K562 (cell line): ENCODE data around the gene CALU. TPM values are rescaled to one million over a fixed set of nuclear protein-coding genes. Genes with fewer than 3 reads are reported as not detected.
A peak's percentile ranks its signal among the peaks of the same experiment; 100 is the strongest.

Experiments
- AFF4 ChIP-seq: sonication (generic); formaldehyde crosslinking; IDR thresholded peaks from 2 replicates; pipeline ENCODE4 v1.8.0; 2023; ENCODE audit warnings: mild to moderate bottlenecking, missing genetic modification reagents
- CTBP1 ChIP-seq: fragments of 450-650 bp; IDR thresholded peaks from 2 replicates; pipeline ENCODE4 v1.6.1; 2016; ENCODE audit warnings: borderline replicate concordance
- EP400 ChIP-seq: fragments of 450-650 bp; IDR thresholded peaks from 2 replicates; pipeline ENCODE4 v1.6.1; 2017; ENCODE audit warnings: antibody characterized with exemption, mild to moderate bottlenecking, moderate library complexity
- MGA ChIP-seq: fragments of 450-650 bp; IDR thresholded peaks from 2 replicates; pipeline ENCODE4 v1.6.1; 2016; ENCODE audit warnings: mild to moderate bottlenecking, moderate library complexity
- SRSF9 ChIP-seq: fragments of 200-400 bp; formaldehyde crosslinking; IDR thresholded peaks from 2 replicates; pipeline ENCODE4 v1.6.1; 2017; ENCODE audit warnings: low read depth, low read length, borderline replicate concordance
- TAF7 ChIP-seq: fragments of 450-650 bp; IDR thresholded peaks from 2 replicates; pipeline ENCODE4 v1.6.1; 2016; ENCODE audit warnings: missing genetic modification characterization, missing compliant biosample characterization
- TBL1XR1 ChIP-seq, 2 experiments: IDR thresholded peaks; 2 replicates each; pipeline ENCODE4 v1.6.1; 2012; ENCODE audit warnings: improper control_type of control experiment in 2 of 2, low read length in 2 of 2, mild to moderate bottlenecking in 1 of 2
- ZNF140 ChIP-seq: fragments of 250-450 bp; sonication (Bioruptor Pico); IDR thresholded peaks from 2 replicates; pipeline ENCODE4 v1.8.0; 2021; ENCODE audit warnings: moderate library complexity, mild to moderate bottlenecking, inconsistent platforms
- polyA plus RNA-seq, 8 experiments: library from polyadenylated mRNA; depleted of rRNA in 4 of 8; stranded (reverse) in 5 of 8; unstranded in 3 of 8; fragments of >200 nt; fragmentation: Nextera tagmentation in 2 of 8; fragmentation: Illumina TruSeq in 1 of 8; extraction: Ambion mirVana in 2 of 8; extraction: Trizol in 1 of 8; gene quantifications; 2 replicates each; pipeline versions ENCODE4 v1.2.1 to v1.2.3, GENCODE V29; 2011 to 2014; ENCODE audit warnings: inconsistent platforms in 1 of 8, missing spikeins in 1 of 8
- total RNA-seq, 7 experiments: library from RNA; depleted of rRNA in 6 of 7; stranded (reverse); fragments of >200 nt in 6 of 7; fragmentation: Illumina TruSeq in 2 of 7; extraction: Trizol in 2 of 7; gene quantifications; 2 replicates each; pipeline versions ENCODE4 v1.2.1 to v1.2.3, GENCODE V29; 2011 to 2021; ENCODE audit warnings: low replicate concordance in 1 of 7
- TF ChIP-seq, protein P1 (sequence below): sonication (generic); formaldehyde crosslinking; IDR thresholded peaks from 2 replicates; pipeline ENCODE4 v1.9.0; 2022; ENCODE audit warnings: mild to moderate bottlenecking, missing genetic modification reagents
- TF ChIP-seq, protein P2 (sequence below): fragments of 450-650 bp; formaldehyde crosslinking; IDR thresholded peaks from 2 replicates; pipeline ENCODE4 v1.4.0; 2020; ENCODE audit warnings: mild to moderate bottlenecking, moderate library complexity

CALU gene
- total and polyA plus RNA-seq, 9 of the 15 experiments (the other 6 are each of a cell fraction or from before 2014, with no cell fraction given), result 166 to 286 (median 215) TPM

DNA sequence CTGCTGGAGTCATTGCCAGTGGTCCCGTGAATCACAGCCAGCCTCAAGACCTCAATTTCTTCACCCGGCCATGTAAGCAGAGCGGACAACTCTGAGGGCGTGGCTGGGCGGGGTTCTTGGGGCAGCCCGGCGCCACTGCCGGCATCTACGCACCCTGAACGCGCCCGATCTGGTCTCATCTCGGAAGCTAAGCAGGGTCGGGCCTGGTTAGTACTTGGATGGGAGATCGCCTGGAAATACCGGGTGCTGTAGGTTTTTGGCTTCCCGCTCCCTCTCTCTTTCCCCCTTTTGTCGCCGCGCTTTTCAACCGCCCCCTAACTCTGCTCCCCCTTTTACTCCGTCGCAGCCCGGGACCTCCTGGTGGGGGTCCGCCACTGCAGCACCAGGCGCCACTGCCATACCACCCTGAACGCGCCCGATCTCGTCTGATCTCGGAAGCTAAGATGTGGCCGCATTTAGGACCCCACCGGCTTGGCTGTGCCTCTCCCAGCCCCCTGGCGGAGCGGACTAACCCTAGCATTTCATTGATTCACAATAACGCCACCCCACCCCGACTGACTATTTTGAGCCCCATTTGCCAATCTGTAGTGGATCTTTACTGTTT, 41.8 kb upstream of the CALU start (continued):
- peak; percentile 65 for TF ChIP-seq MGA
- TF ChIP-seq TBL1XR1 (IDR thresholded peaks at IDR 0.05; ENCODE audit: low read length in 2 of 2), result peak; percentile 42 to 71; a peak in 2 of 4 replicates
- TF ChIP-seq SRSF9, result no peak
- TF ChIP-seq EP400, result peak; percentile 72
- TF ChIP-seq, protein P1, sequence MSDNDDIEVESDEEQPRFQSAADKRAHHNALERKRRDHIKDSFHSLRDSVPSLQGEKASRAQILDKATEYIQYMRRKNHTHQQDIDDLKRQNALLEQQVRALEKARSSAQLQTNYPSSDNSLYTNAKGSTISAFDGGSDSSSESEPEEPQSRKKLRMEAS, result peak; percentile 46
- TF ChIP-seq, protein P2, sequence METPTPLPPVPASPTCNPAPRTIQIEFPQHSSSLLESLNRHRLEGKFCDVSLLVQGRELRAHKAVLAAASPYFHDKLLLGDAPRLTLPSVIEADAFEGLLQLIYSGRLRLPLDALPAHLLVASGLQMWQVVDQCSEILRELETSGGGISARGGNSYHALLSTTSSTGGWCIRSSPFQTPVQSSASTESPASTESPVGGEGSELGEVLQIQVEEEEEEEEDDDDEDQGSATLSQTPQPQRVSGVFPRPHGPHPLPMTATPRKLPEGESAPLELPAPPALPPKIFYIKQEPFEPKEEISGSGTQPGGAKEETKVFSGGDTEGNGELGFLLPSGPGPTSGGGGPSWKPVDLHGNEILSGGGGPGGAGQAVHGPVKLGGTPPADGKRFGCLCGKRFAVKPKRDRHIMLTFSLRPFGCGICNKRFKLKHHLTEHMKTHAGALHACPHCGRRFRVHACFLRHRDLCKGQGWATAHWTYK (CRISPR knock-in tag), result no peak
- peak; percentile 93; the same call in 1 of the 2 replicates for TF ChIP-seq CTBP1
- TF ChIP-seq TAF7 (tag), result peak; percentile 24; the same call in 1 of the 2 replicates
- peak; percentile 48; the same call in 1 of the 2 replicates for TF ChIP-seq AFF4 (CRISPR knock-in tag)
- TF ChIP-seq ZNF140 (CRISPR knock-in tag), result no peak
